HG02885 (cell line): ENCODE data around the gene MED13L.
"Not testable (repeated sequence)": the region's sequence is repeated elsewhere in the genome, so short reads cannot be mapped to it uniquely, and the experiment has no call there.

Source experiments
- ATAC-seq: cut with Tn5 transposase; IDR thresholded peaks from one replicate; pipeline ENCODE4 v1.9.1; 2021; ENCODE audit warnings: mild to moderate bottlenecking; ENCODE audit not compliant: unreplicated experiment, poor library complexity

Gene MED13L

DNA sequence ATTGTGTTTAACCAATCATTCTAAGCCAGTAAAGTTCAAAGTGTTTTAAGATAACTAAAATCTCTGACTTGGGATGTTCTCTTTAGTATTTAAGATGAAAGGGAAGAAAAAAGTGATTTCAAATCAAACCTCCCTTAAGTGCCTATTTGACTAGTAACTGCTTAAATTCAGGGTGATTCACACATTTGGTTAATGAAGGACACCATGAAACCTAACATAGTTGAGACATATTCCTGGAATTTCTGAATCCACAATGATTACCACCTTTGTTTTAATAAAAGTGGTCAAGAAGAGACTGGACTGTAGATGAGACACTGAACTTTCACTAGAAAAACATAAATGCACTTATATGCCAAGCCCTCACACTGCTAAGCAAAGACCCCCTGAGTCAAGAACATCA is 138.7 kb downstream of the MED13L start:
- no peak for ATAC-seq

- ATAC-seq: no peak
These were observed 139.1 kb downstream of the MED13L start for GRCh38 chr12:116138364-116138763.

DNA sequence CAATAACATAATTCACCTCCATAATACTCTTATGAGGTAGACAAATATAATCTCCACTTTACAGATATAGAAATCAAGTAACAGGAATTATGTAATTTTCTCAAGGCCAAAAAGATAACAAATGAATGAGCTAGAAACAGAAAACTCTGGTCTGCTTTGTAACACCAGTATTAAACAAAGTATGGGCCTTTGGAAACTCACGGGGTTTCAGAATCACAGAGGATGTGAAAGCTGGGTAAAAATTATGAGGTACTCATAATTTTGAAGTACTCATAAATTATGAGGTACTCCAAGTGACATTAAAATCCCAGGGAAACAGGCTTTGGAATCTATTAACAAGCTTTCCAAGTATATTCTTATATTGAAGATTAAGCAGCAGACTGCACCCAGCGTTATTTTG is 140.2 kb downstream of the MED13L start:
- no peak for ATAC-seq

DNA sequence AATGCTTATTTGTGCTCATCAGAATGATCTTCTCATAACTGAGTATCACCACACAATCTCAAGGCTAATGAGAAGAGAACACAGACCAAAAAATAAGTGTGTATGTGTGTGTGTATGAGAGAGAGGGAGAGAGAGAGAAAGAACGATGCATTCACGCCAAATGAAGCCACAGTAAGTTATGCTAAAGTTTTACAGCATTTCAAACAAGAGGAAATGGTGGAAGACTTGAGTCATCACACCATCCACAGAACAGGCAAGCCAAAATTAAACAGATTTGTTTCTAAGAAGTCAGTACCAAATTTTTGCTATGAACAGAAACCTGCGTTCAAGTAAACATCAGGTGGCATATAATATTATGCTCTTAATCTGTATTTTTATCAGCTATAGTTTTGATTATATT is 141.2 kb downstream of the MED13L start:
- ATAC-seq: no peak

GRCh38 chr12:116135209-116135930 is 142.1 kb downstream of the MED13L start:
- no peak for ATAC-seq

DNA sequence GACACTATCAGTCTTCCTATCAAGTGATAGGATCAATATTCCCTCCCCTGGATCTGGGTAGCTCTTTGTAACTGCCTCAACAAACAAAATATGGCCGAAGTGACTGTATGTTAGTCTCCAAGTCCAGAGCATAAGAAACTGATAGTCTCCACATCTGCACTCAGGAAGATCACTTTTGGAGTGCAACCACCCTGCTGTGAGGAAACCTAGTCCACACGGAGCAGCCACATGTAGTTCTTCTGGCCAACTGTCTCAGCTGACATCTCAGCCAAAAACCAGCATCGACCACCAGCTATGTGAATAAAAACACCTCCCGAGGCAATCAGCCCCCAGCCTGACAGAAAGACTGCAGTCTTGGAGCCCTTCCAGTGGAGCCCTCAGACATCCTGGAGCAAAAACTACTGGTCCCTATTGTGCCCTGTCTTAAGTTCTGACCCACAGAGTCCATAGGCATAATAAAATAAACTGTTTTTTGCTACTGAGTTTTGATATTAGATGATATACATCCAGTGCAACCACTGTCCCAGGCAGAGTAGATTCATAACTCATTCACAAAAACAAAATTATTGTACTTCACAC is 143.8 kb downstream of the MED13L start:
- ATAC-seq: no peak

GRCh38 chr12:116133149-116133548 is 144.3 kb downstream of the MED13L start:
- no peak for ATAC-seq

GRCh38 chr12:116131987-116132386 is 145.5 kb downstream of the MED13L start:
- not testable (repeated sequence) for ATAC-seq

GRCh38 chr12:116131176-116131575 is 146.3 kb downstream of the MED13L start:
- no peak for ATAC-seq

- ATAC-seq: no peak
These were observed 147.1 kb downstream of the MED13L start for GRCh38 chr12:116130431-116130830.

- no peak for ATAC-seq
These were observed 148.7 kb downstream of the MED13L start for GRCh38 chr12:116128779-116129178.

DNA sequence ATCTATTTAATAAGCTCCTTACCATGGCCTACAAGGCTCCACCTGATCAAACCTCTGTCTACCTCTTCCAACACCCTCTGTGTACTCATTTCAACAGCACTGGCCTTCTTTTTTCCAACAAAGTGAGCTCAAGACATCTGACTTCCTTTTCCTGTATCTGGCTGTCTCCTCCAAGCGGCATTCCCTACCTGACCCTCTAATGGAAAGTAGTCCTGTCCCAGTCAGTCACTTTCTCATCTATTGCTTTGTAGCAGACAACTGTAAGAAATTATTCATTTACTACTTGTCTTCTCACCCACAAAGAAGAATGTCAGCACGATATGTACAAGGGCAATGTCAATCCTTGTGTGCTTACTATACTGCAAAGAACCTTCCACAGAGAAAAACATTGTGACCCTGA is 149.6 kb downstream of the MED13L start:
- ATAC-seq: no peak

GRCh38 chr12:116126610-116127009 is 150.9 kb downstream of the MED13L start:
- ATAC-seq: no peak

DNA sequence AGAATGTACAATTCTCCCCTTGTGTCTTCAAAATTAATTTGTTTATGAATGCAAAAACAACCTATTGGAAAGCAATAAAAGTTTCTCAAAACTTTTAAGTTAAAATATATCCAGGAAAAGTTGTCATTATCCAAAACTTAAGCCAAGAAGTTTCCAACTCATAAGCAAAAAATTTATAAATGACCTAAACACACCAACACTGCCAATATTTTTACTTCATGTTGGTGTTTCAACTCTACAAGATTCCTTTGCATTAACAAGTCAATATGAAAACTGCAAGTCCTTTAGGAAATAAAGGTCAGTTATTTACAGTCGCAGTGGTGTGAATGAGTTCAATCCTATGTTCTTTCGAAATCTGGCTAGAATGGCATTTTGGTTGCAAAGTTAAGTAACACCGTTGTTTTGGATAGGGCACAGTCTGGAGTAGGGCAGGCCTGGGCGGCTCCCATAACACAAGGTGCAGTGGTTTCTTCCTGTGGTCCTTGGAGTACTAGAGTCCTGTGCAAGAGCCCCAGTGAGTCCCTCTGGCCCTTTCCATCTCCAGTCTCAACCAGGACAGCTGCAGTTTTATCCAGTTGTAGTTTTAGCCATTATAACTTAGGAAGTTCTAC is 151.4 kb downstream of the MED13L start:
- no peak for ATAC-seq

DNA sequence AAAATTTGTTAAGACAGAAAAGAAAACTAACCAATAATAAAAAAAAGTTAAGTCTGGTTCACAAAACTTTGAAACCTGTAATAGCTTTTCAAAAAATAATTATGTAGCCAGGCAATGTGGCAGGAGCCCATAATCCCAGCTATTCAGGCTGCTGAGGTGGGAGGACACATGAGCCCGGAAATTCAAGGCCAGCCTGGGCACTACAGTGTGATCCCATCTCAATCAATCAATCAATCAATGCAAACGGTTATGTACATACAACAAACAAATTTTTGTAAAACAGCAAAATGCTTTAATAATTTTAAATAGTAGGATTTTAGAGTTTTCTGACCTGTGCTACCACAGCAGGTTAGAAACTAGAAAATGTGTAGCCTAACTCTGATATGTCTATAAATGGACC is 152.4 kb downstream of the MED13L start:
- no peak for ATAC-seq

- peak; percentile 79 for ATAC-seq
These were observed 153.8 kb downstream of the MED13L start for GRCh38 chr12:116123451-116124258.

DNA sequence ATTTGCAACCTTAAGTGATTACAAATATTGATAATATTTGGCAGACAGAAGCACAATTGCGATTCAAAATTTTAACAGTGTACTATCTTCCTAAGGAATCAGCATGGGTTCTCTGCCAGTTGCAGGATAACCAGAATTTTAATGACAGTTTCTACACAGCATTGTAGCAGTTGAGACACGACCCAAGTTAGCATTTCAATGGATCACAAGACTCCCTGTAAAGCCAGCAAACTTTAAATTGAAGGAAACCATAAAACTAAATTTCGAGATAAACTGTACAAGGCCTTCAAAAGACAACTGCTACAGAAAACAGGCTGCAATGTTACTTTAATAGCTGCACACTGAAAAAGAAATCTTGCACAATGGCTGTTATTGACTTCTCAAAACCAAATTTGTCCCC is 154.9 kb downstream of the MED13L start:
- ATAC-seq: no peak

DNA sequence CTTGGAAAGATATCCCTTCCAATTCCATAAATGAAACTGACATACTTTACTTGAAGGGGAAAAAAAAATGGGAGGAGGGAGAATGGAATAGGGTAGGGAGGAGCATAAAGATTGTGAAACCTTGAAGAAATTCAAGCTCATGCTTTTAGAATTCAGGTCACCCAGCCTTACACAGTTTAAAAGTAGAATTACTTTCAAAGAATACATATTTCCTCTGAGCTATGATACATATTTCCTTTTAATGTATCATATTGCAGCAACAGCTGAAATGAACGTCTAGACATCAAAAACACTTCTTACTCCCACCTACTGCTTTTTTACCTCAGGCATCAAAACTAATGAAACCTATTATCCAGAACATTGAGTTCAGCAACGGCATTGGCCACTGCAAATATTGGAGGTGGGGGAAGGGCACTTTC is 156.0 kb downstream of the MED13L start:
- no peak for ATAC-seq

DNA sequence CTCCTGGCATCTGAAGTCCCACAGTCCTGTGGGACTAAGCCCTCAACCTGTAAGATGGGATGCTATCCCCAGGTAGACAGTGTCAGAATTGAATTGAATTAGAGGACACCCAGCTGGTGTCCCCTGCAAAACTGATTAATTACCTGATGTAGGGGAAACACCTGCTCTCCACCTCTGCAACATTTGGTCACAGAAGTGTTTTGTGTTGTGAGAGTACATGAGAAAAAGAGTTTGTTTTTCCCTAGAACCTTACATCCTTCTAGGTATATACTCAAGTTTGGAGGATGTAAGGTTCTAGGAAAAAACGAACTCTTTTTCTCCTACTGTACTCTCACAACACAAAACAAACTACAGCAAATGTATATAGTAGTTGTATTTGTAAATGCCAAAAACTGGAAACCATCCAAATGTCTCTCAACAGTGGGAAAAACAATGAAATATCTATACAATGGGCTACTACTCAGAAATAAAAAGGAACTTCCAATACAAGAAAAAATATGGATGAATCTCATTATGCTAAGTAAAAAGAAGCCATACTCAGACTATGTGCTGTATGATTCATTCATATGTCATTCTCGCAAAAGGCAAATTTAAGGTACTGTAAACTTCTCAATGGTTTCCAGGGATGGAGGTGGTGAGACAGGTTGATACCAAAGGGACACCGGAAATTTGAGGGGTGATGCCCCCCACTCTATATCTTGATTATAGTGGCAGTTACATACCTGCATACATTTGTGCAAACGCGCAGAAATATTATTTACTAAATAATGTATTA is 160.7 kb downstream of the MED13L start:
- ATAC-seq: no peak

DNA sequence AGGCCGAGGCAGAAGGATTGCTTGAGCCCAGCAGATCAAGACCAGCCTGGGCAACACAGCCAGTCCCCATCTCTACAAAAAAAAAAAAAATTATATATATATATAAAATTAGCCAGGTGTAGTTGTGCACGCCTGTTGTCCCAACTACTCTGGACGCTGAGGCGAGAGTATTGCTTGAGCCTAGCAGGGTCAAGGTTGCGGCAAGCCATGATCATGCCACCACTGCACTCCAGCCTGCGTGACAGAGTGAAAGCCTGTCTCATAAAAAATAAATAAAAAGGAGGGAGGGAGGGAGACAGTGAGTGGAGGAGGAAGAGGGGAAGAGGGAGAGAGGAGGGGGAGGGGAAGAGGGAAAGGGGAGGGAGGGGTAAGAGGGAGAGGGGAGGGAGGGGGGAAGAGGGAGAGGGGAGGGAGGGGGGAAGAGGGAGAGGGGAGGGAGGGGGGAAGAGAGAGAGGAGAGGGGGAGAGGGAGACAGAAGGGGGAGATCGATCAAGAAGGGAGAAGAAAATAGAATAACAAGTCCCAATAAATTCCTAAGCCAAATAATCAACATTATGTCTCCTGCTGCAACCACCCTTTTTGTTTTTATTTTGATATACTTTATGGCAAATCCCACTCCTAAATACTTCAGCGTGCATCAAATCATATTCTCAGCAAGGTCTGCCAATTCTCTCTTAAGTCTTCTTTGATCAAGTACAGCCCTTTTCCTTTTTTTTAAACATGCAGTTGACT is 163.9 kb downstream of the MED13L start:
- ATAC-seq: no peak
